GM19395 (cell line): ENCODE data around the gene MROH7.
A peak's percentile ranks its signal among the peaks of the same experiment; 100 is the strongest.

ENCODE experiments used
- ATAC-seq: cut with Tn5 transposase; IDR thresholded peaks from one replicate; pipeline ENCODE4 v1.9.1; 2021; ENCODE audit warnings: mild to moderate bottlenecking, moderate library complexity; ENCODE audit not compliant: unreplicated experiment

MROH7 gene

GRCh38 chr1:54694771-54695170, 53.2 kb downstream of the MROH7 start:
- no peak for ATAC-seq

GRCh38 chr1:54695221-54695620, 53.6 kb downstream of the MROH7 start:
- no peak for ATAC-seq

- ATAC-seq: no peak
Observed at GRCh38 chr1:54695764-54696163, 54.2 kb downstream of the MROH7 start.

GRCh38 chr1:54696262-54696661, 54.7 kb downstream of the MROH7 start:
- ATAC-seq: no peak

GRCh38 chr1:54697896-54698295, 56.3 kb downstream of the MROH7 start:
- ATAC-seq: no peak

GRCh38 chr1:54698346-54698745, 56.8 kb downstream of the MROH7 start:
- ATAC-seq: no peak

GRCh38 chr1:54699936-54700525, 58.4 kb downstream of the MROH7 start:
- no peak for ATAC-seq

- ATAC-seq: no peak
Observed at GRCh38 chr1:54701066-54701465, 59.5 kb downstream of the MROH7 start.

- ATAC-seq: no peak
Observed at GRCh38 chr1:54701996-54702395, 60.4 kb downstream of the MROH7 start.

GRCh38 chr1:54703471-54703870, 61.9 kb downstream of the MROH7 start:
- no peak for ATAC-seq

GRCh38 chr1:54705153-54705552, 63.6 kb downstream of the MROH7 start:
- ATAC-seq: no peak

- no peak for ATAC-seq
Observed at GRCh38 chr1:54706419-54706818, 64.8 kb downstream of the MROH7 start.

- ATAC-seq: no peak
Observed at GRCh38 chr1:54708385-54708784, 66.8 kb downstream of the MROH7 start.

- ATAC-seq: no peak
Observed at GRCh38 chr1:54709547-54710292, 68.1 kb downstream of the MROH7 start.

- no peak for ATAC-seq
Observed at GRCh38 chr1:54710434-54710833, 68.8 kb downstream of the MROH7 start.

GRCh38 chr1:54710841-54711240, 69.3 kb downstream of the MROH7 start:
- ATAC-seq: no peak

GRCh38 chr1:54711536-54711935, 70.0 kb downstream of the MROH7 start:
- no peak for ATAC-seq

GRCh38 chr1:54714881-54715492, 73.4 kb downstream of the MROH7 start:
- ATAC-seq: no peak

- ATAC-seq: peak; percentile 94
Observed at GRCh38 chr1:54715493-54716298, 74.1 kb downstream of the MROH7 start, which contains the start of gene TTC4. TSS of gene TTC4 (plus strand) at chr1:54715861. CDS start at chr1:54715909, 48 bp downstream.

- peak; percentile 10 for ATAC-seq
Observed at GRCh38 chr1:54716299-54717047, 74.9 kb downstream of the MROH7 start.

GRCh38 chr1:54721719-54722118, 80.1 kb downstream of the MROH7 start:
- ATAC-seq: no peak
